Measurements from ENCODE around the gene PBX1. TPM values are rescaled to one million over a fixed set of nuclear protein-coding genes. Genes with fewer than 3 reads are reported as not detected.

The PBX1 gene
- total RNA-seq, 1 experiment from 2014 or later, result 9.8 TPM

- TF ChIP-seq CTCF (conservative IDR thresholded peaks at IDR 0.05; ENCODE audit: low read depth, low read length), result no peak
- no peak for TF ChIP-seq EZH2phosphoT487 (IDR thresholded peaks at IDR 0.05; ENCODE audit: borderline replicate concordance, low read length)
- TF ChIP-seq EZH2 (IDR thresholded peaks at IDR 0.05; ENCODE audit: low read length, unreplicated experiment), result no peak
Observed at GRCh38 chr1:164863056-164863455, 304.1 kb downstream of the PBX1 start.

GRCh38 chr1:164864161-164864560, 305.2 kb downstream of the PBX1 start:
- Histone ChIP-seq H3K9me2 (replicated peaks; ENCODE audit: low read length) (no peaks in the 10 kb centered on the region), H3K36me3 (ENCODE audit: low read depth, low read length) (no peaks in the 10 kb centered on the region), H3K79me2 (ENCODE audit: low read length) (no peaks in the 10 kb centered on the region), H3K4me3 (ENCODE audit: low read length) (no peak overlapping the region), H3K4me2 (ENCODE audit: low read length) (no peak overlapping the region), H3K27ac (ENCODE audit: low read length) (no peak overlapping the region), H3K27me3 (ENCODE audit: low read length) (peaks cover 89% of the 10 kb centered on the region), H2AFZ (ENCODE audit: low read length) (no peak overlapping the region), H4K20me1 (ENCODE audit: low read length) (no peaks in the 10 kb centered on the region), H3F3A (ENCODE audit: low read length, unreplicated experiment) (no peaks in the 10 kb centered on the region), H3K9ac (ENCODE audit: low read length) (no peak overlapping the region), H3K4me1 (ENCODE audit: insufficient read depth, low read length) (no peaks in the 10 kb centered on the region), H3K9me3 (ENCODE audit: low read length) (no peaks in the 10 kb centered on the region)
- DNase-seq (no peak), ATAC-seq (no peak)
- no peak for TF ChIP-seq EZH2 (IDR thresholded peaks at IDR 0.05; ENCODE audit: low read length, unreplicated experiment)
- TF ChIP-seq CTCF (conservative IDR thresholded peaks at IDR 0.05; ENCODE audit: low read depth, low read length), result no peak
- no peak for TF ChIP-seq EZH2phosphoT487 (IDR thresholded peaks at IDR 0.05; ENCODE audit: borderline replicate concordance, low read length)
- no TSS peak for BruUV-seq (replicated peaks)
- ChIA-PET CTCF (no interaction called here), POLR2A (ENCODE audit: unreplicated experiment) (no interaction called here)
- intact Hi-C loops (cut with micrococcal nuclease), result no loop called here

More at GRCh38 chr1:164863056-164863455, 304.1 kb downstream of the PBX1 start:
- no peak overlapping the region for H3K27ac ChIP-seq (ENCODE audit: low read length)
- H3K9ac ChIP-seq (ENCODE audit: low read length), result no peak overlapping the region
- H2AFZ ChIP-seq (ENCODE audit: low read length), result no peak overlapping the region
- H4K20me1 ChIP-seq (ENCODE audit: low read length), result no peaks in the 10 kb centered on the region
- POLR2A ChIA-PET (ENCODE audit: unreplicated experiment), result no interaction called here
- intact Hi-C loops (cut with micrococcal nuclease), result no loop called here
- ATAC-seq (no peak), DNase-seq (no peak)
- H3F3A ChIP-seq (ENCODE audit: low read length, unreplicated experiment), result no peaks in the 10 kb centered on the region
- H3K9me3 ChIP-seq (ENCODE audit: low read length), result no peaks in the 10 kb centered on the region
- no peaks in the 10 kb centered on the region for H3K9me2 ChIP-seq (replicated peaks; ENCODE audit: low read length)
- H3K79me2 ChIP-seq (ENCODE audit: low read length), result no peaks in the 10 kb centered on the region
- peaks cover 78% of the 10 kb centered on the region for H3K27me3 ChIP-seq (ENCODE audit: low read length)
- CTCF ChIA-PET, result no interaction called here
- H3K4me3 ChIP-seq (ENCODE audit: low read length), result no peak overlapping the region
- H3K4me2 ChIP-seq (ENCODE audit: low read length), result no peak overlapping the region
- no peaks in the 10 kb centered on the region for H3K4me1 ChIP-seq (ENCODE audit: insufficient read depth, low read length)
- no TSS peak for BruUV-seq (replicated peaks)
- no peaks in the 10 kb centered on the region for H3K36me3 ChIP-seq (ENCODE audit: low read depth, low read length)

- DNase-seq (no peak), ATAC-seq (no peak)
- Histone ChIP-seq H2AFZ (ENCODE audit: low read length) (no peak overlapping the region), H3K27ac (ENCODE audit: low read length) (no peak overlapping the region), H3K4me3 (ENCODE audit: low read length) (no peak overlapping the region), H3K9ac (ENCODE audit: low read length) (no peak overlapping the region), H3K79me2 (ENCODE audit: low read length) (no peaks in the 10 kb centered on the region), H4K20me1 (ENCODE audit: low read length) (no peaks in the 10 kb centered on the region), H3F3A (ENCODE audit: low read length, unreplicated experiment) (no peaks in the 10 kb centered on the region), H3K9me3 (ENCODE audit: low read length) (no peaks in the 10 kb centered on the region), H3K9me2 (replicated peaks; ENCODE audit: low read length) (no peaks in the 10 kb centered on the region), H3K4me1 (ENCODE audit: insufficient read depth, low read length) (no peaks in the 10 kb centered on the region), H3K36me3 (ENCODE audit: low read depth, low read length) (no peaks in the 10 kb centered on the region), H3K4me2 (ENCODE audit: low read length) (no peak overlapping the region), H3K27me3 (ENCODE audit: low read length) (peaks cover 92% of the 10 kb centered on the region)
- ChIA-PET CTCF (no interaction called here), POLR2A (ENCODE audit: unreplicated experiment) (no interaction called here)
- no peak for TF ChIP-seq EZH2phosphoT487 (IDR thresholded peaks at IDR 0.05; ENCODE audit: borderline replicate concordance, low read length)
- intact Hi-C loops (cut with micrococcal nuclease), result no loop called here
- no TSS peak for BruUV-seq (replicated peaks)
Observed at GRCh38 chr1:164865385-164865784, 306.4 kb downstream of the PBX1 start.
